K562 (cell line): ENCODE measurements around the gene CCN6. TPM values are rescaled to one million over a fixed set of nuclear protein-coding genes. Genes with fewer than 3 reads are reported as not detected.

Source experiments
- ATAC-seq: fragments of 200-7000 bp; cut with Tn5 transposase; 3 replicates; pipeline ENCODE4 v1.9.1; 2020; ENCODE audit warnings: moderate library complexity
- Bru-seq: library from RNA; stranded (reverse); fragments of 400-500 nt; gene quantifications from one replicate; lab custom pipeline; 2021; lab: Mats Ljungman, UMichigan
- BruChase-seq, 2 experiments: library from RNA; stranded (reverse); fragments of 400-500 nt; gene quantifications; one replicate each; lab custom pipeline; 2021; lab: Mats Ljungman, UMichigan
- BruUV-seq: library from RNA; stranded (reverse); fragments of 400-500 nt; replicated peaks from 2 replicates; lab custom pipeline; 2021; lab: Mats Ljungman, UMichigan
- CTCF ChIA-PET: fragments of 300-600 bp; formaldehyde crosslinking; extraction: SDS; loops from one replicate; lab custom pipeline; 2021; ENCODE audit warnings: low intra/inter-chr PET ratio; lab: Yijun Ruan, JAX
- POLR2A ChIA-PET: fragments of 300-600, 350-650 bp; sonication (Branson Sonifier 250); formaldehyde crosslinking; extraction: SDS; loops from one replicate; lab custom pipeline; 2021; ENCODE audit warnings: antibody characterized with exemption, inconsistent platforms; lab: Yijun Ruan, JAX
- DNase-seq, 4 experiments: peaks; one replicate each; pipeline versions ENCODE4 v3.0.0 to v3.0.0-alpha.2; 2011 to 2018; ENCODE audit warnings: low spot score in 3 of 4, mixed read lengths in 3 of 4; ENCODE audit errors: extremely low read depth in 1 of 4
- FAIRE-seq: peaks from 2 replicates; lab custom pipeline; 2011; peaks lifted over from hg19 to GRCh38; lab: Jason Lieb, UNC
- H2AFZ ChIP-seq: 2 replicates; pipeline ENCODE4 v1.6.0; 2011; ENCODE audit warnings: low read depth, low read length, control low read depth, inconsistent platforms
- H3K27ac ChIP-seq: fragments of 200-600 bp; 3 replicates; pipeline ENCODE4 v1.8.0; 2011; ENCODE audit warnings: low read depth, mild to moderate bottlenecking, control low read depth, inconsistent platforms, low read length, moderate library complexity, mixed read lengths; ENCODE audit errors: extremely low read depth
- H3K27me3 ChIP-seq, 2 experiments: fragments of 300-600 bp in 1 of 2; 2 replicates in 1 of 2; 3 replicates in 1 of 2; pipeline versions ENCODE4 v1.6.0 to v1.8.0; 2011; ENCODE audit warnings: inconsistent platforms in 2 of 2, low read length in 2 of 2, mild to moderate bottlenecking in 1 of 2, mixed read lengths in 1 of 2, moderate library complexity in 1 of 2; ENCODE audit not compliant: control insufficient read depth in 2 of 2, insufficient read depth in 2 of 2
- H3K36me3 ChIP-seq: fragments of 300-600 bp; 3 replicates; pipeline ENCODE4 v1.8.0; 2011; ENCODE audit warnings: mild to moderate bottlenecking, low read length, inconsistent platforms; ENCODE audit not compliant: control insufficient read depth, insufficient read depth
- H3K4me1 ChIP-seq, 2 experiments: fragments of 200-600 bp in 1 of 2; replicated peaks in 1 of 2; 2 replicates in 1 of 2; 3 replicates in 1 of 2; pipeline versions ENCODE4 v1.5.1 to v1.8.0; 2011; ENCODE audit warnings: inconsistent platforms in 2 of 2, low read length in 2 of 2, mild to moderate bottlenecking in 1 of 2, mixed read lengths in 1 of 2, moderate library complexity in 1 of 2; ENCODE audit not compliant: control insufficient read depth in 2 of 2, insufficient read depth in 2 of 2
- H3K4me2 ChIP-seq: 2 replicates; pipeline ENCODE4 v1.6.1; 2011; ENCODE audit warnings: low read length, control low read depth, inconsistent platforms, mixed read lengths; ENCODE audit not compliant: insufficient read depth
- H3K4me3 ChIP-seq: fragments of 200-600 bp; sonication (generic), shearing (Covaris generic); 2 replicates; pipeline ENCODE4 v1.5.1; 2016; ENCODE audit warnings: control low read depth, inconsistent platforms
- H3K79me2 ChIP-seq: fragments of 200-600 bp; 3 replicates; pipeline ENCODE4 v1.8.0; 2011; ENCODE audit warnings: low read length, inconsistent platforms; ENCODE audit not compliant: control insufficient read depth, insufficient read depth
- H3K9ac ChIP-seq, 2 experiments: 2 replicates each; pipeline versions ENCODE4 v1.6.0 to v1.6.1; 2011; ENCODE audit warnings: low read depth in 2 of 2, low read length in 2 of 2, control low read depth in 1 of 2, inconsistent platforms in 1 of 2, mild to moderate bottlenecking in 1 of 2, mixed read lengths in 1 of 2; ENCODE audit not compliant: insufficient read depth in 1 of 2
- H3K9me1 ChIP-seq: one replicate; pipeline ENCODE4 v1.6.0; 2011; ENCODE audit warnings: inconsistent platforms, mild to moderate bottlenecking, low read length, moderate library complexity; ENCODE audit not compliant: control insufficient read depth, insufficient read depth
- H3K9me3 ChIP-seq: replicated peaks from 2 replicates; pipeline ENCODE4 v1.5.1; 2011; ENCODE audit warnings: low read depth, low read length, inconsistent platforms; ENCODE audit not compliant: control insufficient read depth, insufficient read depth
- H4K20me1 ChIP-seq: replicated peaks from 2 replicates; pipeline ENCODE4 v1.6.1; 2011; ENCODE audit warnings: low read length, inconsistent platforms, mixed read lengths; ENCODE audit not compliant: control insufficient read depth, insufficient read depth
- ARID3A ChIP-seq: IDR thresholded peaks from 2 replicates; pipeline ENCODE4 v1.6.1; 2012; ENCODE audit warnings: low read depth, low read length, improper control_type of control experiment, borderline replicate concordance
- ATF6 ChIP-seq: sonication (generic); formaldehyde crosslinking; IDR thresholded peaks from 2 replicates; pipeline ENCODE4 v1.4.0; 2020; ENCODE audit warnings: mild to moderate bottlenecking, missing genetic modification reagents
- BRF1 ChIP-seq: IDR thresholded peaks from 3 replicates; pipeline ENCODE4 v1.6.1; 2011; ENCODE audit warnings: borderline replicate concordance, mild to moderate bottlenecking; ENCODE audit not compliant: insufficient read length; ENCODE audit errors: extremely low read depth
- GTF2A2 ChIP-seq: IDR thresholded peaks from 2 replicates; pipeline ENCODE4 v1.6.1; 2016; ENCODE audit warnings: mild to moderate bottlenecking, missing genetic modification characterization, missing compliant biosample characterization
- JUNB ChIP-seq: fragments of 450-650 bp; formaldehyde crosslinking; conservative IDR thresholded peaks from 2 replicates; pipeline ENCODE4 v1.4.0; 2020; ENCODE audit warnings: mild to moderate bottlenecking
- MBD2 ChIP-seq: sonication (generic); IDR thresholded peaks from 2 replicates; pipeline ENCODE4 v1.6.1; 2016; ENCODE audit warnings: low read depth, borderline replicate concordance
- MCM2 ChIP-seq: fragments of 450-650 bp; IDR thresholded peaks from 2 replicates; pipeline ENCODE4 v1.6.1; 2017; ENCODE audit warnings: low read depth, mild to moderate bottlenecking
- MLLT1 ChIP-seq, 2 experiments: fragments of 450-650 bp; IDR thresholded peaks; 2 replicates each; pipeline ENCODE4 v1.6.1; 2016
- NFE2 ChIP-seq: IDR thresholded peaks from 2 replicates; pipeline ENCODE4 v1.6.1; 2014; ENCODE audit warnings: antibody characterized with exemption, low read depth
- NUFIP1 ChIP-seq: fragments of 450-650 bp; IDR thresholded peaks from 2 replicates; pipeline ENCODE4 v1.6.1; 2018; ENCODE audit not compliant: partially characterized antibody
- WGBS: fragments of 100-300 bp; shearing (Covaris generic); methylation state at CpG from one replicate; pipeline ENCODE4 v1.1.6; 2016; ENCODE audit warnings: low coverage, mixed read lengths; ENCODE audit not compliant: insufficient coverage; ENCODE audit errors: missing lambda C conversion rate; 5-methylcytosine and 5-hydroxymethylcytosine counted together
- in situ Hi-C: fragments of 300-500 bp; cut with MboI; formaldehyde crosslinking; loops from 4 replicates; pipeline ENCODE4 v1.15.0; 2018; ENCODE audit warnings: inconsistent platforms, mixed read lengths
- intact Hi-C: fragments of 100-400 bp; cut with micrococcal nuclease; formaldehyde crosslinking; loops from 2 replicates; pipeline ENCODE4 v1.14.2; 2022
- long read RNA-seq, 3 experiments: library from polyadenylated mRNA in 2 of 3; library from RNA in 1 of 3; unstranded in 2 of 3; stranded (forward) in 1 of 3; transcript quantifications; one replicate each; pipeline ENCODE4 v2.0.0, GENCODE V29; 2019 to 2022
- polyA minus RNA-seq, 3 experiments: library from RNA; depleted of rRNA, polyadenylated mRNA; stranded (reverse); fragments of >200 nt; gene quantifications; 2 replicates each; pipeline ENCODE4 v1.2.3, GENCODE V29; 2011
- polyA plus RNA-seq, 8 experiments: library from polyadenylated mRNA; depleted of rRNA in 4 of 8; stranded (reverse) in 5 of 8; unstranded in 3 of 8; fragments of >200 nt; fragmentation: Nextera tagmentation in 2 of 8; fragmentation: Illumina TruSeq in 1 of 8; extraction: Ambion mirVana in 2 of 8; extraction: Trizol in 1 of 8; gene quantifications; 2 replicates each; pipeline versions ENCODE4 v1.2.1 to v1.2.3, GENCODE V29; 2011 to 2014; ENCODE audit warnings: inconsistent platforms in 1 of 8, missing spikeins in 1 of 8
- total RNA-seq, 7 experiments: library from RNA; depleted of rRNA in 6 of 7; stranded (reverse); fragments of >200 nt in 6 of 7; fragmentation: Illumina TruSeq in 2 of 7; extraction: Trizol in 2 of 7; gene quantifications; 2 replicates each; pipeline versions ENCODE4 v1.2.1 to v1.2.3, GENCODE V29; 2011 to 2021; ENCODE audit warnings: low replicate concordance in 1 of 7

Gene CCN6
- 0.09 TPM in 1 of 2 replicates, not detected in the other for total RNA-seq (2011; cell fraction: chromatin; rRNA removed; ENCODE audit: low replicate concordance)
- not detected in 2 replicates for total RNA-seq (2011; cell fraction: nucleolus; rRNA removed)
- total RNA-seq (2011; cell fraction: nucleoplasm; rRNA removed) = not detected in 2 replicates
- total RNA-seq (2014; rRNA removed) (not detected in 2 replicates), total RNA-seq (2014; rRNA removed; fragmentation: Illumina TruSeq; extraction: Trizol) (not detected in 2 replicates), total RNA-seq (2015; rRNA removed; fragmentation: Illumina TruSeq; extraction: Trizol) (0.11 and 0.19 TPM in 2 replicates), total RNA-seq (2021) (0.47 TPM in 1 of 2 replicates, not detected in the other), polyA plus RNA-seq (2011; rRNA removed) (0.16 and 0.21 TPM in 2 replicates), polyA plus RNA-seq (2014; fragmentation: Illumina TruSeq; extraction: Trizol) (0.04 and 0.08 TPM in 2 replicates), polyA plus RNA-seq (2014; fragmentation: Nextera tagmentation; extraction: Ambion mirVana) (under 1 TPM; 0.48 to 0.62 TPM), polyA plus RNA-seq (2014; rRNA removed) (0.11 and 0.13 TPM in 2 replicates), polyA minus RNA-seq (2011; rRNA and poly(A)+ RNA removed) (0.25 TPM in 1 of 2 replicates, not detected in the other), Bru-seq, nascent RNA (percentile 21 among the genes with signal in this experiment), BruChase-seq, experiment 1, labeled RNA remaining after a 2-hour chase (percentile 14 among the genes with signal in this experiment), BruChase-seq, experiment 2, labeled RNA remaining after a 6-hour chase (percentile 10 among the genes with signal in this experiment)
- 0.09 and 0.21 TPM in 2 replicates for polyA plus RNA-seq (2011; cell fraction: cytosol; rRNA removed)
- polyA plus RNA-seq (2011; cell fraction: nucleus; rRNA removed) = 0.21 TPM in 1 of 2 replicates, not detected in the other
- 0.29 and 0.91 TPM in 2 replicates for polyA plus RNA-seq (2012)
- not detected in 2 replicates for polyA minus RNA-seq (2011; cell fraction: cytosol; rRNA and poly(A)+ RNA removed)
- 0.40 TPM in 1 of 2 replicates, not detected in the other for polyA minus RNA-seq (2011; cell fraction: nucleus; rRNA and poly(A)+ RNA removed)
- long read RNA-seq, experiment 1, partial matches to known transcripts = 0 of 1 reads
- long read RNA-seq, experiment 1, other reads (novel, unspliced or antisense) = 0 of 1 reads
- long read RNA-seq, experiment 2 = 0 reads
- long read RNA-seq, experiment 3 = 0 reads

- no peaks in the 10 kb centered on the region for H3K79me2 ChIP-seq
- FAIRE-seq (no peak), ATAC-seq (peak; percentile 72), DNase-seq (no peak)
- H3K36me3 ChIP-seq = no peaks in the 10 kb centered on the region
- H3K4me1 ChIP-seq = peaks cover 0 to 5% of the 10 kb centered on the region in 2 experiments; a peak in 1 of 5 replicates
- in situ Hi-C loops (no loop called here), intact Hi-C loops (no loop called here)
- H3K9me1 ChIP-seq = no peaks in the 10 kb centered on the region
- H3K9me3 ChIP-seq = no peaks in the 10 kb centered on the region
- no peak within 1 kb of the TSS for H3K27ac ChIP-seq
- H2AFZ ChIP-seq = peak within 1 kb of the TSS; percentile 76
- H3K9ac ChIP-seq = peak within 1 kb of the TSS in 1 of 2 experiments; percentile 24; a peak in 1 of 4 replicates
- H3K27me3 ChIP-seq = peaks cover 20 to 36% of the 10 kb centered on the region in 2 experiments
- BruUV-seq = no TSS peak
- ChIA-PET CTCF (no interaction called here), POLR2A (interaction anchor here (0.5 to 1.1 kb wide), 2 partner anchors 11 to 135 kb away, joined by 3 to 4 read pairs; no protein-coding TSS in a partner anchor)
- 4% methylated on average over 12 of the region's 12 CpGs for WGBS
- H3K4me2 ChIP-seq = peak within 1 kb of the TSS; percentile 46
- H4K20me1 ChIP-seq = no peaks in the 10 kb centered on the region
- no peak within 1 kb of the TSS for H3K4me3 ChIP-seq
- TF ChIP-seq MBD2 (no peak), ATF6 (CRISPR knock-in tag) (no peak), NUFIP1 (no peak), BRF1 (no peak), MCM2 (no peak), MLLT1 (IDR thresholded peaks at IDR 0.05) (no peak), GTF2A2 (tag) (no peak), NFE2 (no peak), ARID3A (no peak), JUNB (CRISPR knock-in tag) (no peak)
Measured at GRCh38 chr6:112054001-112054400, at the start of gene CCN6. TSS of gene CCN6 (plus strand) at chr6:112054104. CDS start at chr6:112054358, 254 bp downstream.
